GM12878 (cell line): ENCODE results near the gene KRTAP1-4. TPM values are rescaled to one million over a fixed set of nuclear protein-coding genes. Genes with fewer than 3 reads are reported as not detected.

Experiments used
- ATAC-seq: fragments of 200-7000 bp; cut with Tn5 transposase; 3 replicates; pipeline ENCODE4 v1.9.1; 2020; ENCODE audit warnings: mild to moderate bottlenecking, moderate library complexity
- BruUV-seq: library from RNA; stranded (reverse); fragments of 400-500 nt; replicated peaks from 2 replicates; lab custom pipeline; 2021; lab: Mats Ljungman, UMichigan
- CTCF ChIA-PET: fragments of 300-600 bp; sonication (Branson Sonifier 250); formaldehyde crosslinking; extraction: SDS; loops from one replicate; lab custom pipeline; 2021; ENCODE audit warnings: inconsistent platforms; lab: Yijun Ruan, JAX
- POLR2A ChIA-PET: fragments of 350-600 bp; formaldehyde crosslinking; extraction: SDS; loops from one replicate; lab custom pipeline; 2021; ENCODE audit warnings: inconsistent platforms; lab: Charles Lee
- RAD21 ChIA-PET: fragments of 300-600 bp; sonication (Branson Sonifier 250); formaldehyde crosslinking; loops from one replicate; lab custom pipeline; 2023; ENCODE audit warnings: antibody characterized with exemption; ENCODE audit not compliant: unreplicated experiment; lab: Charles Lee
- SMC1A ChIA-PET: fragments of 300-600 bp; sonication (Branson Sonifier 250); formaldehyde crosslinking; loops from one replicate; lab custom pipeline; 2023; ENCODE audit not compliant: unreplicated experiment, uncharacterized antibody; lab: Charles Lee
- DNase-seq: peaks from one replicate; pipeline ENCODE4 v3.0.0-alpha.2; 2011; ENCODE audit warnings: low read depth, low spot score
- FAIRE-seq: peaks from 3 replicates; lab custom pipeline; 2011; peaks lifted over from hg19 to GRCh38; lab: Jason Lieb, UNC
- H2AFZ ChIP-seq: 2 replicates; pipeline ENCODE4 v1.6.0; 2011; ENCODE audit warnings: low read depth, low read length, control low read depth; ENCODE audit not compliant: control insufficient read depth
- H3K27ac ChIP-seq: 2 replicates; pipeline ENCODE4 v1.5.1; 2011; ENCODE audit warnings: control low read depth; ENCODE audit not compliant: control insufficient read depth, insufficient read depth
- H3K27me3 ChIP-seq, 2 experiments: replicated peaks in 1 of 2; 2 replicates each; pipeline versions ENCODE4 v1.6.0 to v1.6.1; 2011; ENCODE audit warnings: low read length in 1 of 2; ENCODE audit not compliant: control insufficient read depth in 2 of 2, insufficient read depth in 2 of 2
- H3K36me3 ChIP-seq, 2 experiments: 2 replicates each; pipeline ENCODE4 v1.5.1; 2011; ENCODE audit warnings: low read length in 1 of 2; ENCODE audit not compliant: control insufficient read depth in 2 of 2, insufficient read depth in 2 of 2
- H3K4me1 ChIP-seq: 2 replicates; pipeline ENCODE4 v1.6.1; 2011; ENCODE audit warnings: mild to moderate bottlenecking, low read length, moderate library complexity, mixed read lengths; ENCODE audit not compliant: control insufficient read depth, insufficient read depth
- H3K4me2 ChIP-seq: 2 replicates; pipeline ENCODE4 v1.6.0; 2011; ENCODE audit warnings: control low read depth; ENCODE audit not compliant: control insufficient read depth, insufficient read depth
- H3K4me3 ChIP-seq: fragments of 200-600 bp; sonication (generic); 2 replicates; pipeline ENCODE4 v1.5.1; 2016
- H3K79me2 ChIP-seq: 2 replicates; pipeline ENCODE4 v1.6.0; 2011; ENCODE audit warnings: low read length; ENCODE audit not compliant: control insufficient read depth, insufficient read depth
- H3K9ac ChIP-seq: 2 replicates; pipeline ENCODE4 v1.8.0; 2011; ENCODE audit warnings: low read length, control low read depth, mixed read lengths; ENCODE audit not compliant: control insufficient read depth, insufficient read depth
- H3K9me3 ChIP-seq: replicated peaks from 3 replicates; pipeline ENCODE4 v1.5.1; 2011; ENCODE audit warnings: mild to moderate bottlenecking, low read length; ENCODE audit not compliant: control insufficient read depth, insufficient read depth
- H4K20me1 ChIP-seq: 2 replicates; pipeline ENCODE4 v1.6.0; 2011; ENCODE audit not compliant: control insufficient read depth, insufficient read depth
- ETV6 ChIP-seq, 2 experiments: fragments of 450-650 bp in 1 of 2; IDR thresholded peaks in 1 of 2; conservative IDR thresholded peaks in 1 of 2; 2 replicates each; pipeline ENCODE4 v1.6.1; 2014; ENCODE audit warnings: antibody characterized with exemption in 1 of 2, borderline replicate concordance in 1 of 2, low read depth in 1 of 2, mild to moderate bottlenecking in 1 of 2, moderate library complexity in 1 of 2
- HDAC6 ChIP-seq: fragments of 200-600 bp; sonication (generic); IDR thresholded peaks from one replicate; pipeline ENCODE4 v1.8.0; 2017; ENCODE audit warnings: antibody characterized with exemption; ENCODE audit not compliant: unreplicated experiment
- JUNB ChIP-seq: IDR thresholded peaks from 2 replicates; pipeline ENCODE4 v1.6.1; 2016; ENCODE audit warnings: antibody characterized with exemption, mild to moderate bottlenecking
- RAD51 ChIP-seq: fragments of 450-650 bp; IDR thresholded peaks from 2 replicates; pipeline ENCODE4 v1.6.1; 2016; ENCODE audit warnings: moderate library complexity, mild to moderate bottlenecking, inconsistent platforms
- SP1 ChIP-seq: IDR thresholded peaks from one replicate; pipeline ENCODE4 v1.6.1; 2011; ENCODE audit warnings: low read depth, low read length
- TARDBP ChIP-seq: IDR thresholded peaks from 2 replicates; pipeline ENCODE4 v1.6.1; 2016; ENCODE audit warnings: borderline replicate concordance
- TCF3 ChIP-seq: IDR thresholded peaks from 2 replicates; pipeline ENCODE4 v1.6.1; 2012; ENCODE audit warnings: low read depth, mild to moderate bottlenecking, low read length, borderline replicate concordance; ENCODE audit not compliant: insufficient read depth
- ZNF217 ChIP-seq: fragments of 450-650 bp; IDR thresholded peaks from 2 replicates; pipeline ENCODE4 v1.6.1; 2017; ENCODE audit warnings: antibody characterized with exemption, mild to moderate bottlenecking
- ZZZ3 ChIP-seq: IDR thresholded peaks from 2 replicates; pipeline ENCODE4 v1.6.1; 2011; ENCODE audit warnings: low read depth; ENCODE audit not compliant: control insufficient read depth, insufficient read length
- WGBS: methylation state at CpG from one replicate; pipeline ENCODE4 v1.1.6; 2016; ENCODE audit warnings: low lambda C conversion rate; ENCODE audit not compliant: insufficient replicate concordance, insufficient coverage; ENCODE audit errors: missing lambda C conversion rate; 5-methylcytosine and 5-hydroxymethylcytosine counted together
- in situ Hi-C: fragments of 300-500 bp; cut with MboI; formaldehyde crosslinking; loops from 9 replicates; pipeline ENCODE4 v1.14.3; 2018; ENCODE audit warnings: mixed read lengths
- intact Hi-C: fragments of 100-400 bp; cut with micrococcal nuclease; formaldehyde crosslinking; loops from one replicate; pipeline ENCODE4 v1.14.2; 2022; ENCODE audit not compliant: unreplicated experiment
- polyA plus RNA-seq, 11 experiments: library from polyadenylated mRNA; depleted of rRNA in 4 of 11; unstranded in 6 of 11; stranded (reverse) in 5 of 11; fragments of >200 nt; fragmentation: Nextera tagmentation in 4 of 11; fragmentation: Illumina TruSeq in 1 of 11; extraction: Ambion mirVana in 4 of 11; extraction: Trizol in 1 of 11; gene quantifications; 1 replicate in 1 of 11; 2 replicates in 10 of 11; pipeline versions ENCODE4 v1.2.1 to v1.2.3, GENCODE V29; 2011 to 2016; ENCODE audit warnings: inconsistent platforms in 2 of 11, missing spikeins in 2 of 11, low read depth in 1 of 11
- total RNA-seq, 4 experiments: library from RNA; depleted of rRNA in 3 of 4; stranded (reverse); fragments of >200 nt in 3 of 4; fragmentation: Illumina TruSeq in 1 of 4; extraction: Trizol in 1 of 4; gene quantifications; 2 replicates each; pipeline versions ENCODE4 v1.2.1 to v1.2.3, GENCODE V29; 2013 to 2021
- TF ChIP-seq, protein P1 (sequence below): fragments of 450-650 bp; conservative IDR thresholded peaks from 2 replicates; pipeline ENCODE4 v1.6.1; 2017; ENCODE audit warnings: mild to moderate bottlenecking, moderate library complexity
- TF ChIP-seq, protein P2 (sequence below): IDR thresholded peaks from 2 replicates; pipeline ENCODE4 v1.6.1; 2012; ENCODE audit warnings: low read depth, low read length, improper control_type of control experiment
- TF ChIP-seq, protein P3 (sequence below): fragments of 450-650 bp; IDR thresholded peaks from 2 replicates; pipeline ENCODE4 v1.6.1; 2017; ENCODE audit warnings: antibody characterized with exemption, mild to moderate bottlenecking, moderate library complexity
- TF ChIP-seq, protein P4 (sequence below): fragments of 450-650 bp; formaldehyde crosslinking; IDR thresholded peaks from 2 replicates; pipeline ENCODE4 v1.4.0; 2022; ENCODE audit warnings: mild to moderate bottlenecking, moderate library complexity

KRTAP1-4 gene
- total and polyA plus RNA-seq, 10 of the 15 experiments (the other 5 are each of a cell fraction or from before 2014, with no cell fraction given): not detected

GRCh38 chr17:41016578-41017215 is 13.3 kb downstream of the KRTAP1-4 start:
- no TSS peak for BruUV-seq
- SMC1A ChIA-PET: no interaction called here
- no peak for FAIRE-seq
- no peak for TF ChIP-seq ZZZ3
- no peak for TF ChIP-seq JUNB
- TF ChIP-seq TARDBP: no peak
- TF ChIP-seq ZNF217: no peak
- TF ChIP-seq, protein P1, sequence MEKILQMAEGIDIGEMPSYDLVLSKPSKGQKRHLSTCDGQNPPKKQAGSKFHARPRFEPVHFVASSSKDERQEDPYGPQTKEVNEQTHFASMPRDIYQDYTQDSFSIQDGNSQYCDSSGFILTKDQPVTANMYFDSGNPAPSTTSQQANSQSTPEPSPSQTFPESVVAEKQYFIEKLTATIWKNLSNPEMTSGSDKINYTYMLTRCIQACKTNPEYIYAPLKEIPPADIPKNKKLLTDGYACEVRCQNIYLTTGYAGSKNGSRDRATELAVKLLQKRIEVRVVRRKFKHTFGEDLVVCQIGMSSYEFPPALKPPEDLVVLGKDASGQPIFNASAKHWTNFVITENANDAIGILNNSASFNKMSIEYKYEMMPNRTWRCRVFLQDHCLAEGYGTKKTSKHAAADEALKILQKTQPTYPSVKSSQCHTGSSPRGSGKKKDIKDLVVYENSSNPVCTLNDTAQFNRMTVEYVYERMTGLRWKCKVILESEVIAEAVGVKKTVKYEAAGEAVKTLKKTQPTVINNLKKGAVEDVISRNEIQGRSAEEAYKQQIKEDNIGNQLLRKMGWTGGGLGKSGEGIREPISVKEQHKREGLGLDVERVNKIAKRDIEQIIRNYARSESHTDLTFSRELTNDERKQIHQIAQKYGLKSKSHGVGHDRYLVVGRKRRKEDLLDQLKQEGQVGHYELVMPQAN: no peak
- TF ChIP-seq, protein P2, sequence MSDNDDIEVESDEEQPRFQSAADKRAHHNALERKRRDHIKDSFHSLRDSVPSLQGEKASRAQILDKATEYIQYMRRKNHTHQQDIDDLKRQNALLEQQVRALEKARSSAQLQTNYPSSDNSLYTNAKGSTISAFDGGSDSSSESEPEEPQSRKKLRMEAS: no peak
- TF ChIP-seq HDAC6: no peak
- TF ChIP-seq SP1: no peak
- TF ChIP-seq, protein P3, sequence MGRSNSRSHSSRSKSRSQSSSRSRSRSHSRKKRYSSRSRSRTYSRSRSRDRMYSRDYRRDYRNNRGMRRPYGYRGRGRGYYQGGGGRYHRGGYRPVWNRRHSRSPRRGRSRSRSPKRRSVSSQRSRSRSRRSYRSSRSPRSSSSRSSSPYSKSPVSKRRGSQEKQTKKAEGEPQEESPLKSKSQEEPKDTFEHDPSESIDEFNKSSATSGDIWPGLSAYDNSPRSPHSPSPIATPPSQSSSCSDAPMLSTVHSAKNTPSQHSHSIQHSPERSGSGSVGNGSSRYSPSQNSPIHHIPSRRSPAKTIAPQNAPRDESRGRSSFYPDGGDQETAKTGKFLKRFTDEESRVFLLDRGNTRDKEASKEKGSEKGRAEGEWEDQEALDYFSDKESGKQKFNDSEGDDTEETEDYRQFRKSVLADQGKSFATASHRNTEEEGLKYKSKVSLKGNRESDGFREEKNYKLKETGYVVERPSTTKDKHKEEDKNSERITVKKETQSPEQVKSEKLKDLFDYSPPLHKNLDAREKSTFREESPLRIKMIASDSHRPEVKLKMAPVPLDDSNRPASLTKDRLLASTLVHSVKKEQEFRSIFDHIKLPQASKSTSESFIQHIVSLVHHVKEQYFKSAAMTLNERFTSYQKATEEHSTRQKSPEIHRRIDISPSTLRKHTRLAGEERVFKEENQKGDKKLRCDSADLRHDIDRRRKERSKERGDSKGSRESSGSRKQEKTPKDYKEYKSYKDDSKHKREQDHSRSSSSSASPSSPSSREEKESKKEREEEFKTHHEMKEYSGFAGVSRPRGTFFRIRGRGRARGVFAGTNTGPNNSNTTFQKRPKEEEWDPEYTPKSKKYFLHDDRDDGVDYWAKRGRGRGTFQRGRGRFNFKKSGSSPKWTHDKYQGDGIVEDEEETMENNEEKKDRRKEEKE: no peak
- TF ChIP-seq ETV6 (conservative IDR thresholded peaks at IDR 0.05 in 1 of 2, IDR thresholded peaks at IDR 0.05 in 1 of 2; ENCODE audit: borderline replicate concordance in 1 of 2, low read depth in 1 of 2): no peak
- TF ChIP-seq, protein P4, sequence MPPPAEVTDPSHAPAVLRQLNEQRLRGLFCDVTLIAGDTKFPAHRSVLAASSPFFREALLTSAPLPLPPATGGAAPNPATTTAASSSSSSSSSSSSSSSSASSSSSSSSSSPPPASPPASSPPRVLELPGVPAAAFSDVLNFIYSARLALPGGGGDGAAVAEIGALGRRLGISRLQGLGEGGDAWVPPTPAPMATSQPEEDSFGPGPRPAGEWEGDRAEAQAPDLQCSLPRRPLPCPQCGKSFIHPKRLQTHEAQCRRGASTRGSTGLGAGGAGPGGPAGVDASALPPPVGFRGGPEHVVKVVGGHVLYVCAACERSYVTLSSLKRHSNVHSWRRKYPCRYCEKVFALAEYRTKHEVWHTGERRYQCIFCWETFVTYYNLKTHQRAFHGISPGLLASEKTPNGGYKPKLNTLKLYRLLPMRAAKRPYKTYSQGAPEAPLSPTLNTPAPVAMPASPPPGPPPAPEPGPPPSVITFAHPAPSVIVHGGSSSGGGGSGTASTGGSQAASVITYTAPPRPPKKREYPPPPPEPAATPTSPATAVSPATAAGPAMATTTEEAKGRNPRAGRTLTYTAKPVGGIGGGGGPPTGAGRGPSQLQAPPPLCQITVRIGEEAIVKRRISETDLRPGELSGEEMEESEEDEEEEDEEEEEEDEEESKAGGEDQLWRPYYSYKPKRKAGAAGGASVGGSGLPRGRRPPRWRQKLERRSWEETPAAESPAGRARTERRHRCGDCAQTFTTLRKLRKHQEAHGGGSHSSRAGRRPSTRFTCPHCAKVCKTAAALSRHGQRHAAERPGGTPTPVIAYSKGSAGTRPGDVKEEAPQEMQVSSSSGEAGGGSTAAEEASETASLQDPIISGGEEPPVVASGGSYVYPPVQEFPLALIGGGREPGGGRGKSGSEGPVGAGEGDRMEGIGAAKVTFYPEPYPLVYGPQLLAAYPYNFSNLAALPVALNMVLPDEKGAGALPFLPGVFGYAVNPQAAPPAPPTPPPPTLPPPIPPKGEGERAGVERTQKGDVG (CRISPR knock-in tag): no peak
- no peak for TF ChIP-seq RAD51
- TF ChIP-seq TCF3: no peak

More at GRCh38 chr17:41016578-41017215, 13.3 kb downstream of the KRTAP1-4 start:
- in situ Hi-C loops (no loop called here), intact Hi-C loops (no loop called here)
- Histone ChIP-seq H3K36me3 (no peaks in the 10 kb centered on the region), H3K9ac (no peak overlapping the region), H3K4me1 (no peaks in the 10 kb centered on the region), H3K4me3 (no peak overlapping the region), H4K20me1 (no peaks in the 10 kb centered on the region), H3K27ac (no peak overlapping the region), H3K4me2 (no peak overlapping the region), H3K27me3 (no peaks in the 10 kb centered on the region; a peak in 2 of 4 replicates), H3K9me3 (no peaks in the 10 kb centered on the region), H2AFZ (no peak overlapping the region), H3K79me2 (no peaks in the 10 kb centered on the region)
- ATAC-seq (no peak), DNase-seq (no peak)
- WGBS: 42% methylated on average over 13 of the region's 13 CpGs
- RAD21 ChIA-PET: no interaction called here
- CTCF ChIA-PET: no interaction called here
- POLR2A ChIA-PET: no interaction called here
